22Rv1 (cell line): ENCODE measurements around the gene TFF3.

Experiments
- ZFX ChIP-seq: fragments of 450-650 bp; IDR thresholded peaks from 2 replicates; pipeline ENCODE4 v1.6.1; 2017; ENCODE audit warnings: antibody characterized with exemption, borderline replicate concordance
- TF ChIP-seq, protein P1 (sequence below): fragments of 450-650 bp; IDR thresholded peaks from 2 replicates; pipeline ENCODE4 v1.5.1; 2017; ENCODE audit warnings: mild to moderate bottlenecking

DNA sequence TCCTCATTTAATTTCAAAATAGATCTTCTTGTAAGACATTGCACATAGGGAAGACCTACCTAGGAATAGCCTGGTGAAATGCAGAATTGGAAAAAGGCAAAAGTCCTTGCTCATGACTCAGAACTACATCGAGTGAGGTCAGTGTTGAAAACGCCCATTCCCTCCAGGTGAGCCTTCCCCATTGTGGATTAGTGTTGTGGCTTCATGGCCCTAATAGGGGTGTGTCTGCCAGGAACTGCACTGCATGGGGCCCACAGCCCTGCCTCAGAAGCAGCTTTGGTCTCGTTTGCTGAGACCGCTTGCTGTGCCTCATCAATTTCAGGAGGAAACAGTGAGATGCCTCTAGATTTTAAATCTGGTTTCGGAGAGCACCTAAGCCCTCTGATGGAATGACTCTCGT is 17.0 kb downstream of the TFF3 start:
- TF ChIP-seq, protein P1, sequence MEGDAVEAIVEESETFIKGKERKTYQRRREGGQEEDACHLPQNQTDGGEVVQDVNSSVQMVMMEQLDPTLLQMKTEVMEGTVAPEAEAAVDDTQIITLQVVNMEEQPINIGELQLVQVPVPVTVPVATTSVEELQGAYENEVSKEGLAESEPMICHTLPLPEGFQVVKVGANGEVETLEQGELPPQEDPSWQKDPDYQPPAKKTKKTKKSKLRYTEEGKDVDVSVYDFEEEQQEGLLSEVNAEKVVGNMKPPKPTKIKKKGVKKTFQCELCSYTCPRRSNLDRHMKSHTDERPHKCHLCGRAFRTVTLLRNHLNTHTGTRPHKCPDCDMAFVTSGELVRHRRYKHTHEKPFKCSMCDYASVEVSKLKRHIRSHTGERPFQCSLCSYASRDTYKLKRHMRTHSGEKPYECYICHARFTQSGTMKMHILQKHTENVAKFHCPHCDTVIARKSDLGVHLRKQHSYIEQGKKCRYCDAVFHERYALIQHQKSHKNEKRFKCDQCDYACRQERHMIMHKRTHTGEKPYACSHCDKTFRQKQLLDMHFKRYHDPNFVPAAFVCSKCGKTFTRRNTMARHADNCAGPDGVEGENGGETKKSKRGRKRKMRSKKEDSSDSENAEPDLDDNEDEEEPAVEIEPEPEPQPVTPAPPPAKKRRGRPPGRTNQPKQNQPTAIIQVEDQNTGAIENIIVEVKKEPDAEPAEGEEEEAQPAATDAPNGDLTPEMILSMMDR: no peak
- no peak for TF ChIP-seq ZFX
